Astrocyte (in vitro differentiated cells and primary cell): Measurements from ENCODE around the gene BCL7A.

ENCODE experiments used
- EZH2 ChIP-seq: IDR thresholded peaks from 2 replicates; pipeline ENCODE4 v1.6.1; 2012; ENCODE audit warnings: mild to moderate bottlenecking, low read length, inconsistent platforms; ENCODE audit not compliant: insufficient read depth
- TF ChIP-seq, protein P1 (sequence below): IDR thresholded peaks from 2 replicates; pipeline ENCODE4 v1.5.1; 2011; ENCODE audit warnings: low read depth, mild to moderate bottlenecking, inconsistent platforms, low read length, moderate library complexity; ENCODE audit not compliant: insufficient read depth

DNA sequence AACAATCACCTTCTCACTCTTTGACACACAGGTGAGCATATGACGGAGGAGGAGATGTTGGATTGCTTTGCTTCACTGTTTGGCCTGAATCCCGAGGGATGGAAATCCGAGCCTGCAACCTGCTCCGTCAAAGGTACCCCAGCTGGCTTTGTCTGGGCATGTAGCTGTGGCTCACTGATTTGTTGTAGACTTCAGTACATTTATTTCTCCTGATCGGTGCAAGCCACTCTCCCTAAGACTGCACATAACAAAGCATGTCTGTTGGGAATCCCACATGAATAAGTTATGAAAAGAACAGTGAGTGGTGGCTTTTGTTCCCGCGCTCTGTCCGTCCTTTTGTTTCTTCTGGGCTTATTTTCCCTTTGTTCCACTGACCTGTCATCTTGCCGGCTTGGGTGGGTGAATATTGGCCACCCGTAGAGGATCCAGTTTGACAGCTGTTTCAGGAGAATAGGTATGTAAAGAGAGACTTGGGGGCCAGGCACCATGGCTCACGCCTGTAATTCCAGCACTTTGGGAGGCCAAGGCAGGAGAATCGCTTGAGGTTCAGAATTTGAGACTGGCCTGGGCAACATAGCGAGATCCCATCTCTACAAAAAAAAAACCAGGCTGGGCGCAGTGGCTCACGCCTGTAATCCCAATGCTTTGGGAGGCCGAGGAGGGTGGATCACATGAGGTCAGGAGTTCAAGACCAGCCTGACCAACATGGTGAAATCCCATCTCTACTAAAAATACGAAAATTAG is 20.0 kb upstream of the BCL7A start:
- TF ChIP-seq, protein P1, sequence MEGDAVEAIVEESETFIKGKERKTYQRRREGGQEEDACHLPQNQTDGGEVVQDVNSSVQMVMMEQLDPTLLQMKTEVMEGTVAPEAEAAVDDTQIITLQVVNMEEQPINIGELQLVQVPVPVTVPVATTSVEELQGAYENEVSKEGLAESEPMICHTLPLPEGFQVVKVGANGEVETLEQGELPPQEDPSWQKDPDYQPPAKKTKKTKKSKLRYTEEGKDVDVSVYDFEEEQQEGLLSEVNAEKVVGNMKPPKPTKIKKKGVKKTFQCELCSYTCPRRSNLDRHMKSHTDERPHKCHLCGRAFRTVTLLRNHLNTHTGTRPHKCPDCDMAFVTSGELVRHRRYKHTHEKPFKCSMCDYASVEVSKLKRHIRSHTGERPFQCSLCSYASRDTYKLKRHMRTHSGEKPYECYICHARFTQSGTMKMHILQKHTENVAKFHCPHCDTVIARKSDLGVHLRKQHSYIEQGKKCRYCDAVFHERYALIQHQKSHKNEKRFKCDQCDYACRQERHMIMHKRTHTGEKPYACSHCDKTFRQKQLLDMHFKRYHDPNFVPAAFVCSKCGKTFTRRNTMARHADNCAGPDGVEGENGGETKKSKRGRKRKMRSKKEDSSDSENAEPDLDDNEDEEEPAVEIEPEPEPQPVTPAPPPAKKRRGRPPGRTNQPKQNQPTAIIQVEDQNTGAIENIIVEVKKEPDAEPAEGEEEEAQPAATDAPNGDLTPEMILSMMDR, result no peak
- no peak for TF ChIP-seq EZH2
